Measurements from ENCODE around the gene HOXD10.

- TF ChIP-seq CTCF (IDR thresholded peaks at IDR 0.05): no peak
- no peak for TF ChIP-seq POLR2A (IDR thresholded peaks at IDR 0.05)
- TF ChIP-seq EP300 (IDR thresholded peaks at IDR 0.05): no peak
Measured at GRCh38 chr2:176067589-176068418, 48.8 kb upstream of the HOXD10 start.

All from ovary (tissue), 3 donors.